ENCODE measurements around the gene RYR2. TPM values are rescaled to one million over a fixed set of nuclear protein-coding genes. Genes with fewer than 3 reads are reported as not detected.

RYR2 gene
- total RNA-seq, 2 donors from 2014 or later = 14.2 to 17.1 TPM

DNA sequence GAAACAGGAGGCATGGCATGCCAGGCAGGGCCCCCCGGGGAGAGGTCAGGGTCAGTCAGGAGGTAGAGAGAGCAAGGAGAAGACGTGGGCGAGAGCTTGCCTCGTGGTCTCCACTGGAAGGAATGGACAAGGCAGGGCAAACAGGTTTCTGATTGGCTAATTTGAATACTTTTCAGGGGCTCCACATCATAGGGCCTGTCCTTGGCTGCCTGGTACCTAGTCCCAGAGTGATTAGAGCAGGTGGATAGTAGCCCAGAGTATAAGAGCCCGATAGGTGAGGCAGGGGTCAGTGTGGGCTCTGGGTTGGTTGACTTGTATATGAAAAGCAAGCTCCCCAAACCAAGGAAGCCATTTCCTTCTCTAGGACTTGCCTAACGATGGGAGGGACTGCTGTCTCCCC lies 670.1 kb downstream of the RYR2 start:
- Histone ChIP-seq H3K4me1 (no peaks in the 10 kb centered on the region), H3K27me3 (no peaks in the 10 kb centered on the region), H3K36me3 (replicated peaks in 1 of 2; ENCODE audit: insufficient read depth in 1 of 2, low read depth in 2 of 2) (no peaks in the 10 kb centered on the region), H3K9me3 (no peaks in the 10 kb centered on the region), H3K27ac (no peak overlapping the region), H3K4me3 (no peak overlapping the region)
- DNase-seq (no peak), ATAC-seq (no peak)
- 68 to 69% methylated on average over 6 of the region's 6 CpGs for WGBS, 2 donors
- TF ChIP-seq POLR2A (IDR thresholded peaks at IDR 0.05) = no peak
- TF ChIP-seq, protein P1, sequence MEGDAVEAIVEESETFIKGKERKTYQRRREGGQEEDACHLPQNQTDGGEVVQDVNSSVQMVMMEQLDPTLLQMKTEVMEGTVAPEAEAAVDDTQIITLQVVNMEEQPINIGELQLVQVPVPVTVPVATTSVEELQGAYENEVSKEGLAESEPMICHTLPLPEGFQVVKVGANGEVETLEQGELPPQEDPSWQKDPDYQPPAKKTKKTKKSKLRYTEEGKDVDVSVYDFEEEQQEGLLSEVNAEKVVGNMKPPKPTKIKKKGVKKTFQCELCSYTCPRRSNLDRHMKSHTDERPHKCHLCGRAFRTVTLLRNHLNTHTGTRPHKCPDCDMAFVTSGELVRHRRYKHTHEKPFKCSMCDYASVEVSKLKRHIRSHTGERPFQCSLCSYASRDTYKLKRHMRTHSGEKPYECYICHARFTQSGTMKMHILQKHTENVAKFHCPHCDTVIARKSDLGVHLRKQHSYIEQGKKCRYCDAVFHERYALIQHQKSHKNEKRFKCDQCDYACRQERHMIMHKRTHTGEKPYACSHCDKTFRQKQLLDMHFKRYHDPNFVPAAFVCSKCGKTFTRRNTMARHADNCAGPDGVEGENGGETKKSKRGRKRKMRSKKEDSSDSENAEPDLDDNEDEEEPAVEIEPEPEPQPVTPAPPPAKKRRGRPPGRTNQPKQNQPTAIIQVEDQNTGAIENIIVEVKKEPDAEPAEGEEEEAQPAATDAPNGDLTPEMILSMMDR (IDR thresholded peaks at IDR 0.05) = no peak
- intact Hi-C loops (cut with DNase I) = no loop called here

DNA sequence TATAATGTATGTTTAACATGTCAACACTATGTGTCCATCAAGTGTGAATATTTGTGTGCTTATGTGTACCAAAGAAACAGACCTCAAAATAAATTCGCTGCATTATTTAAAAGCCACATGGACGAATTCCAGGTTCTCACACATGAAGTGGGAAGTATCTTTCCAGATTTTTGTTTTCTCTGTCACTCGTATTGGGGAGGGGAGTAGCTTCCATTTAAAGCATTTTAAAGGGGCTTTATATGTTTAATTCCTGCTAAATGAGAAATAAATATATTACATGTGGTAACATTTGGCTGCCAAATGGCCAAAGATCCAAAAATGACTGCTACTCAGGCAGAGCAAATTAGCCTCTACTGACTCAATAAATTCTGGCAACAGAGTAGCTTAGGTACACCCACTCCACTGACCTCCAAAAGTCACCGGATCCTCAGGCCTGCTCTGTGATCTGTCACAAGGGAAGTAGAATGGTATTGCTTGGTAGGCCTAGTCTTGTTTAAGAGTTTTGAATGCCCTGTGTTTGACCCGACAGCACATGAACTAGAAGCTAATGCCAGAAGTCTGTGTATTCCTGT lies 670.7 kb downstream of the RYR2 start:
- intact Hi-C loops (cut with DNase I) = no loop called here
- DNase-seq (no peak), ATAC-seq (no peak)
- TF ChIP-seq, protein P1 (IDR thresholded peaks at IDR 0.05) = no peak
- TF ChIP-seq POLR2A (IDR thresholded peaks at IDR 0.05) = no peak
- WGBS, 2 donors = 75 to 80% methylated on average over 5 of the region's 5 CpGs
- Histone ChIP-seq H3K4me1 (no peaks in the 10 kb centered on the region), H3K27ac (no peak overlapping the region), H3K9me3 (no peaks in the 10 kb centered on the region), H3K36me3 (replicated peaks in 1 of 2; ENCODE audit: insufficient read depth in 1 of 2, low read depth in 2 of 2) (no peaks in the 10 kb centered on the region), H3K27me3 (no peaks in the 10 kb centered on the region), H3K4me3 (no peak overlapping the region)

DNA sequence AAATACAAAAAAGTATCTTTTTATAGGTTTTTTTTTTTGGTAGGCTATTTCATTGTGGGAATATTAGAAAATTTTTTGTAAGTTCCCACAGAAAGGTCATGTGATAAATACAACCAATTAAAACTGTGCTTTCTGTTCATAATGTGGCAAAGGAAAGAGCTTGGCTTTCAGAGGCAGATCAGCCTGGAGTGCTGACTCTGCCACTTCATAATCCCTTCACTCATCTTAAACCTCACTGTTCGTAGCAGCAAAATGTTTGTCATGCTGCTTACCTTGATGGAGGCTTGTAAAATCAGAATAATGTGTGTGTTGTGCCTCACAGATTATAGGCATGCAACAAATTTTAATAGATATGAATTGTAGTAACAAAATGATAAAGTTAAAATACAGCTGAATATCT lies 671.9 kb downstream of the RYR2 start:
- no peaks in the 10 kb centered on the region for H3K36me3 ChIP-seq (replicated peaks in 1 of 2; ENCODE audit: insufficient read depth in 1 of 2, low read depth in 2 of 2)
- DNase-seq (no peak), ATAC-seq (no peak)
- no peaks in the 10 kb centered on the region for H3K27me3 ChIP-seq
- 77 to 78% methylated on average over 1 of the region's 1 CpG for WGBS, 2 donors
- no peak overlapping the region for H3K27ac ChIP-seq
- intact Hi-C loops (cut with DNase I) = no loop called here
- no peaks in the 10 kb centered on the region for H3K4me1 ChIP-seq
- TF ChIP-seq, protein P1 (IDR thresholded peaks at IDR 0.05) = no peak
- no peak for TF ChIP-seq POLR2A (IDR thresholded peaks at IDR 0.05)
- no peaks in the 10 kb centered on the region for H3K9me3 ChIP-seq
- no peak overlapping the region for H3K4me3 ChIP-seq

DNA sequence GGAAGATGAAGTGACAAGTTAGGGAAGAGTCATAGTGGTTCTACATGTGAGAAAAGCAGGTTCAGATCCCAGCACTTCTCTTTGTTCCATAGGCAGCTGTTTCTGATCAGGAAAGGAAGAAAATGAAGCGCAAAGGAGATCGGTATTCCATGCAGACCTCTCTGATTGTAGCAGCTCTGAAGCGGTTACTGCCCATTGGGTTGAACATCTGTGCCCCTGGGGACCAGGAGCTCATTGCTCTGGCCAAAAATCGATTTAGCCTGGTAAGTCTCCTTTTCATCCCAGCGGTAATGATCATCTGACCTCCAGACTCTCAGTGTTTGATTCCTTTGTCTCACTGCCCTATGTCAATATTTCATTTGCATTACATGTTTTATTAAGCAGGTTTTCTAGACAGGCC lies 675.1 kb downstream of the RYR2 start:
- DNase-seq = no peak
- Histone ChIP-seq H3K4me3 (no peak overlapping the region), H3K27me3 (no peaks in the 10 kb centered on the region), H3K4me1 (no peaks in the 10 kb centered on the region), H3K27ac (no peak overlapping the region), H3K9me3 (no peaks in the 10 kb centered on the region), H3K36me3 (replicated peaks in 1 of 2; ENCODE audit: insufficient read depth in 1 of 2, low read depth in 2 of 2) (no peaks in the 10 kb centered on the region)
- intact Hi-C loops (cut with DNase I) = no loop called here
- no peak for ATAC-seq
- TF ChIP-seq, protein P1 (IDR thresholded peaks at IDR 0.05) = no peak
- no peak for TF ChIP-seq POLR2A (IDR thresholded peaks at IDR 0.05)
- WGBS, 2 donors = 61 to 62% methylated on average over 5 of the region's 5 CpGs

DNA sequence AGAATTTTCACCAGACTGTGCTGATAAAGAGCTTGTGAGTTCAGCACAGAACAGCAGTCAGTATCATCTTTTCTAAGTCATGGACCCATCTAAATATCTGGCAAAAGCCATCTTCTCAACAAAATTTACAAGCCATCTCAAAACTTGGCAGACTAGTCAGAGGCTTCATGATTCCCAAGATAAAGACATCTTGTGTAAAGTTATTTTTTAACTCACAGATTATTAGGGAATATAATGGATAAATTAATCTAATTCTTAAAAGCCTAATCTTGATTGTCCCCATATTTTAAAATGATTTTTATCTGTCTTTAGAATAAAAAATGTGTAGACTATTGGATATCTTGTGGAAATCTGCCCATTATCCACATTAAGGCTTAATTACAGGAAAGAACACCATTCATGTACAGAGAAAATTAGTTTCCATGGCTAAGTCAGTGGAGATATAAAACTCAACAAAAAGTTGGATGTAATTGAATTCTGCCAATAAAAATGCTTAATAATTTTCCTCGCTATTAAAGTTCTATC lies 688.9 kb downstream of the RYR2 start:
- intact Hi-C loops (cut with DNase I) = no loop called here
- Histone ChIP-seq H3K27me3 (no peaks in the 10 kb centered on the region), H3K36me3 (replicated peaks in 1 of 2; ENCODE audit: insufficient read depth in 1 of 2, low read depth in 2 of 2) (no peaks in the 10 kb centered on the region), H3K4me1 (no peaks in the 10 kb centered on the region), H3K27ac (no peak overlapping the region), H3K9me3 (no peaks in the 10 kb centered on the region), H3K4me3 (no peak overlapping the region)
- no peak for TF ChIP-seq POLR2A (IDR thresholded peaks at IDR 0.05)
- TF ChIP-seq, protein P1 (IDR thresholded peaks at IDR 0.05) = no peak
- ATAC-seq (no peak), DNase-seq (no peak)
- WGBS, 2 donors = 92 to 95% methylated on average over 1 of the region's 1 CpG
